IPS-15b (cell line): ENCODE data around the gene USP26.
"Not testable (repeated sequence)": the region's sequence is repeated elsewhere in the genome, so short reads cannot be mapped to it uniquely, and the experiment has no call there.

Source experiments
- H3K27me3 ChIP-seq: one replicate; pipeline ENCODE4 v1.6.1; 2013; ENCODE audit warnings: low read length; ENCODE audit not compliant: control insufficient read depth, insufficient read depth
- H3K36me3 ChIP-seq: one replicate; pipeline ENCODE4 v1.6.1; 2013; ENCODE audit warnings: low read length; ENCODE audit not compliant: control insufficient read depth, insufficient read depth
- H3K4me1 ChIP-seq: one replicate; pipeline ENCODE4 v1.6.1; 2013; ENCODE audit warnings: mild to moderate bottlenecking, low read length; ENCODE audit not compliant: control insufficient read depth, insufficient read depth
- H3K4me3 ChIP-seq: one replicate; pipeline ENCODE4 v1.5.1; 2013; ENCODE audit warnings: low read depth, low read length
- H3K9ac ChIP-seq: one replicate; pipeline ENCODE4 v1.6.1; 2013; ENCODE audit warnings: low read depth, mild to moderate bottlenecking, low read length
- H3K9me3 ChIP-seq: one replicate; pipeline ENCODE4 v1.6.1; 2013; ENCODE audit warnings: mild to moderate bottlenecking, low read length; ENCODE audit not compliant: control insufficient read depth, insufficient read depth

Gene USP26

GRCh38 chrX:133005616-133006015, 91.3 kb downstream of the USP26 start:
- no peaks in the 10 kb centered on the region for H3K27me3 ChIP-seq
- no peak overlapping the region for H3K9ac ChIP-seq
- no peaks in the 10 kb centered on the region for H3K9me3 ChIP-seq
- H3K4me3 ChIP-seq, result no peak overlapping the region
- no peaks in the 10 kb centered on the region for H3K36me3 ChIP-seq
- H3K4me1 ChIP-seq, result no peaks in the 10 kb centered on the region

DNA sequence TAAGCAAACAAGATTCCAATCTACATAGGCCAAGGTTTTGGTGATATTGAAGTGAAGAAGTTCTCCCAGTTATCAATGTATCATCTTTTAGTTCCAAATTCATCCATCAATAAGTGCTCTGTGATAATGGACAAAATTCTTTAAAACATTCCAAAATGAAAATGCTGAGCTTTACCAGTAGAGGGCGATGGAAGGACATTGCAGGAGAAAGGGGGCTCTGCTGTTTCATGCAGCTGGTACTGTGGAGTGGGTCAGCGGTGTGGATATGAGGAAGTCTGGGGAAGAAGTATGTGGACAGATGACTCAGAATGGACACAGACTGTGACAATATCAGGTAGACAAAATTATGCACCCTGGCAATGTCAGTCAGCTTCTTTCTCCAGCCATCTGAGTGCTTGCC, 91.9 kb downstream of the USP26 start:
- H3K27me3 ChIP-seq, result no peaks in the 10 kb centered on the region
- H3K36me3 ChIP-seq, result no peaks in the 10 kb centered on the region
- H3K9me3 ChIP-seq, result no peaks in the 10 kb centered on the region
- H3K4me1 ChIP-seq, result no peaks in the 10 kb centered on the region
- H3K9ac ChIP-seq, result no peak overlapping the region
- no peak overlapping the region for H3K4me3 ChIP-seq

DNA sequence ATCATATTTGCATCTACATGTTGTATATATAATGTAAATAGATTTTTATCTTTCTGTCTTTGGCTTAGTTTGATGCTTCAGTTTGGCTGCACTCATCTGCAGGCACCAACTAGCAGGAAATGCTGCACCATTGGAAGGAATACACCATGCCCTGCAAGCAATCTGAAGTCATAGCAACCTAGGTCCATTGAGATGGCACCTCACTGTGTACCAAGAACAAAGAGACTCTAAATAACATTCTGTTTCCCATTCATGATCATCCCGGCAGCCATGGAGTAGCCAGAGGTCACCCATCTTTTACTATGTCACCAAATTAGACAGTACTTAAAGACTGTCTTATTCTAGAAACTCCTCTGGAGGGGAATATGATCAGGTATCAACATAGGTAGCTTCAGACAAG, 97.7 kb downstream of the USP26 start:
- no peak overlapping the region for H3K9ac ChIP-seq
- no peak overlapping the region for H3K4me3 ChIP-seq
- H3K4me1 ChIP-seq, result peaks cover 5% of the 10 kb centered on the region
- no peaks in the 10 kb centered on the region for H3K9me3 ChIP-seq
- H3K36me3 ChIP-seq, result no peaks in the 10 kb centered on the region
- H3K27me3 ChIP-seq, result no peaks in the 10 kb centered on the region

DNA sequence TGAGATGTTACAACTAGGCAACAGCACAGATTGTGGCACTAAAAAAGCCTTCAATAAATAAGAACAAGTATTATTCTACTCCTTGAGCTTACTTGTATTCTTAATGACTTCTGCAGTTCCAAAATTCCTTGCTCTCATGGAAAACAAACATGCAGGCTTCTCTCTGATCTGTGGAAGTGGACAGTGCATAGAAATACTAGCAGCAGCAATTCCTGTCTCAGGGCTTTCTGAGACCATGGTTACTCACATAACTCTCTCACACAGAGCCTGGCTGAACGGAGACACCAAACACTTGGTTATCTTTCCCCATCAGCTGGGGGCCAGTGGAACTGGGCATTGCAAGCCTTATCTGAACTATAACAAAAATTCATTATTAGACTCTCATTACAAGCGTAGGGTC, 106.1 kb downstream of the USP26 start:
- H3K4me1 ChIP-seq, result peaks cover 3% of the 10 kb centered on the region
- H3K4me3 ChIP-seq, result no peak overlapping the region
- no peaks in the 10 kb centered on the region for H3K36me3 ChIP-seq
- no peak overlapping the region for H3K9ac ChIP-seq
- no peaks in the 10 kb centered on the region for H3K27me3 ChIP-seq
- H3K9me3 ChIP-seq, result no peaks in the 10 kb centered on the region

DNA sequence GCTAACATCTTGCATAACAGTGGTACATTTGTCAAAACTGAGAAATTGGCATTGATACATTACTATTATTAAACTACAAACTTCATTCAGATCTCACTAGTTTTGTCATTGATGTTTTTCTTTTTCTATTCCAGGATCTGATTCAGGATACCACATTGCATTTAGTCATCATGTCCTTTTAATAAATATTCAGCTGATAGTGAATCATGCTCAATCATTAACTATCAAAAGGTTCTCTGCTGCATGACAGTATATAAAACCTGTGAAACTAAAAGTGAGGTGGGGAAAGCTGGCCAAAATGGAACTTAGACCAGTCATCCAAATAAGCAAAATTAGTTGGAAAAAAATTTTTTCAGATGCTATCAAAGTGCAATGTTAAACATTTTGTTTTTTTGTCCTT, 110.4 kb downstream of the USP26 start:
- no peak overlapping the region for H3K9ac ChIP-seq
- no peaks in the 10 kb centered on the region for H3K27me3 ChIP-seq
- H3K4me1 ChIP-seq, result peaks cover 3% of the 10 kb centered on the region
- no peak overlapping the region for H3K4me3 ChIP-seq
- no peaks in the 10 kb centered on the region for H3K36me3 ChIP-seq
- no peaks in the 10 kb centered on the region for H3K9me3 ChIP-seq

GRCh38 chrX:132984058-132984650, 112.8 kb downstream of the USP26 start:
- peaks cover 3% of the 10 kb centered on the region for H3K4me1 ChIP-seq
- no peaks in the 10 kb centered on the region for H3K27me3 ChIP-seq
- no peak overlapping the region for H3K9ac ChIP-seq
- H3K4me3 ChIP-seq, result no peak overlapping the region
- no peaks in the 10 kb centered on the region for H3K9me3 ChIP-seq
- H3K36me3 ChIP-seq, result no peaks in the 10 kb centered on the region

DNA sequence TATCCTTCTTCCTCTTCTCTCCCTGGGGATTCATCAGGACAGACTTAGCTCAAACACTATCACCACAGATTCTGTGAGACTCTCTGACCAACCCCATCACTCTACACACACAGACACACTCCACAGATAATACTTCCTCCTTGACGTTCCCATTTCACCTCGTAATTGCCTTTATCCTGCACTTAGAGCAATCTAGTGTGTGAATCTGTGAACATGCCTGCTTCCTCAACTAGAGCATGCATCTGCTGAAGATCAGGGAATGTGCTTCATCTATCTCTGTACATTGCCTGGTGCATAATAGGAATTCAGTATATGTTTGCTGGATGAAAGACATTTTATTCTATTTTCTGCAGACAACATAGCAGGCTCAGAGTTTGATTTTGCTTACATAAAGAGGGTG, 113.4 kb downstream of the USP26 start:
- Histone ChIP-seq H3K9me3 (no peaks in the 10 kb centered on the region), H3K36me3 (no peaks in the 10 kb centered on the region), H3K4me1 (peaks cover 3% of the 10 kb centered on the region), H3K9ac (no peak overlapping the region), H3K4me3 (no peak overlapping the region), H3K27me3 (no peaks in the 10 kb centered on the region)

GRCh38 chrX:132980035-132980434, 116.9 kb downstream of the USP26 start:
- not testable (repeated sequence) for H3K4me1 ChIP-seq, H3K36me3 ChIP-seq, H3K9ac ChIP-seq, H3K27me3 ChIP-seq, H3K9me3 ChIP-seq, H3K4me3 ChIP-seq
